GM18867 (cell line): ENCODE measurements around the gene WDFY2.

Experiments used
- ATAC-seq: cut with Tn5 transposase; IDR thresholded peaks from one replicate; pipeline ENCODE4 v1.9.1; 2021; ENCODE audit warnings: mild to moderate bottlenecking, moderate library complexity; ENCODE audit not compliant: unreplicated experiment

The WDFY2 gene

DNA sequence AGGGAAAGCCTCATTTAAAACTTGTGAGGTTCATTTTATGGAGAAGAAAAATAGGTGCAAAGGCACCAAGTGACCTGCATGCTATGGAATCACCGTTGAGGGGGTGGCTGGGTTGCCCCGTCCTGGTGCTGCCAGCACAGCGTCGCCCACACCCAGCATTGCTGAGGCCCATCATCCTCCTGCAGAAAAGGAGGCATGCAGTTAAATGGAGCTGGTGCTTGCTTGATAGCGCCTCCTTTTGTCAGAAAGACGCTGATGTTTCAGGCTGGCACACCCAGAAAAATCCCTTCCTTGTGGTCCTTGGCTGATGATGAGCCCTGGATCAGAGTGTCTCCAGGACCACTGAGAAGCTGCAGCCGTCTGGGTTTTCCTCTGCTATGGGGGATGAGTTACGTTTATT lies 182.8 kb downstream of the WDFY2 start:
- ATAC-seq, result no peak

DNA sequence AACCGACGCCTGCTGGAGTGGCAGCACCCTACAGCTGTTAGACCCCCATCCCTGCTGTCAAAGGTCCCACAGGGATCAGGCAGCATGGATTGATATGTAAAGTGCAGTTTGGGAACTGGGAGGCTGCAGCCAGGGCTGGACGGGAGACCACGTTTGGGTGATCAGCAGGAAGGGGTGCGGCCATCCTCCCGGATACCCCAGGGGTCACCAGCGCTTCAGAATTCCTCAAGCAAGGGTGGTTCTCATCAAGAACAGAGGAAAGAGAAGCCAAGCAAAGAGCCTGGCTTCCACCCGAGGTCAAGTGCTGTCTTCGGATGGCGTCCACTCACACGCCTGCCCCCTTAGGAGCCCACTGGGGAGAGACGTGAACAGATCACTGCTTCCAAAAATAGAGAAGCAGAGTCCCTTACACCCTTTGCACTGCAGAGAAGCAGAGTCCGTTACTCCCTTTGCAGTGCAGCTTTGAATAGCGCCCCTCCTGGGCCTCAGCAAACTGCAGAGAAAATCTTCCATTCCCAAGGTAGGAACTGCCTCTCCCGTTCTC lies 184.2 kb downstream of the WDFY2 start:
- ATAC-seq, result no peak

- ATAC-seq, result no peak
These were observed 184.7 kb downstream of the WDFY2 start for GRCh38 chr13:51768976-51769375.

DNA sequence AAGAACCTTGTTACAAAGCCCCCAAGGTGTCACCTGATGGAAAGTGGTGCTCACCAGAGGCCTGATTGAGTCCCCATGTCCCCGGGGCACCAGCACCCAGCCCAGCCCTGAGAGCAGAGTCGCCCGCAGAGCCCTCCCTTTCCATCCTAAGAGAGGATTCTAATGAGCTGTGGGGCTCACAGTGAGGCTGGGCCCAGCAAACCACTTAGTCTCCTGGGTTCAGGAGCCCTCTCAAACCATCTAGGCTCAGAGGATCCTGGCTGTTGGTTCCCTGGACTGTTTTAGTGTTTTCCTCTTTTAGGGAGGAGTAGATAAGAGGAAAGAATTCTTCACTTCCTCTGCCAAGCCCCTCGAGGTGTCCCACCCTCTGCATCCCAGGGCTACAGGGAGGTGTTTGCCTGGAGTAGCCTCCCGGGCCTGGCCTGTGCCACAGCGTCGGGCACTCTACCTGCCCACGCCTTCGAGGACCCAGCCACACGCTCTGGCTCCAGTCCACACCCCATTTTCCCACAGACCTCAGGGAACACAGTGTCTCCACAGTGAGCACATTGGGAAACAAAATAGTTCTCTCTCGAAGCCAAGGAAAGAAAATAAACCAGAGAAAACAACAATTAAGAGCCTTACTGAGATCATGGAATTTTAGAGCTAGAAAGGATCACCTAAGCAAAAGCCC lies 185.3 kb downstream of the WDFY2 start:
- ATAC-seq, result no peak

DNA sequence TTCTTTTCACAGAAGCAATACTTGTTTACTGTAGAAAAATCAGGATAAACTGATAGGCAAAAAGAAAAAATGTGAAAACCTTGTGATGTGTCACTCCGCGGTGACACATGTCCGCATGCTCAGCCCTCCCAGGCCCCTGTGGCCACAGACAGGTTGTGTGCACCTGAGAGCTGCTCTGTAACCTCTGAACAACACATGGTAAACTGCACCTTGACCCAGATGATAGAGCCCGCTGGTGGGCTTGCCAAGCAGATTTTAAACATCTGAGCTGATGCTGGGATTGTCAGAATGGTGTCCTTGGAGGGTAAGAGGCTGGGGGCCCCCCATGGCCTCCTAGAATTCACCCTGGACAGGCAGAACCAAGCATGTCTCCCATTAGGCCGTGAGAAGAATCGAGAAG lies 185.9 kb downstream of the WDFY2 start:
- ATAC-seq, result no peak

DNA sequence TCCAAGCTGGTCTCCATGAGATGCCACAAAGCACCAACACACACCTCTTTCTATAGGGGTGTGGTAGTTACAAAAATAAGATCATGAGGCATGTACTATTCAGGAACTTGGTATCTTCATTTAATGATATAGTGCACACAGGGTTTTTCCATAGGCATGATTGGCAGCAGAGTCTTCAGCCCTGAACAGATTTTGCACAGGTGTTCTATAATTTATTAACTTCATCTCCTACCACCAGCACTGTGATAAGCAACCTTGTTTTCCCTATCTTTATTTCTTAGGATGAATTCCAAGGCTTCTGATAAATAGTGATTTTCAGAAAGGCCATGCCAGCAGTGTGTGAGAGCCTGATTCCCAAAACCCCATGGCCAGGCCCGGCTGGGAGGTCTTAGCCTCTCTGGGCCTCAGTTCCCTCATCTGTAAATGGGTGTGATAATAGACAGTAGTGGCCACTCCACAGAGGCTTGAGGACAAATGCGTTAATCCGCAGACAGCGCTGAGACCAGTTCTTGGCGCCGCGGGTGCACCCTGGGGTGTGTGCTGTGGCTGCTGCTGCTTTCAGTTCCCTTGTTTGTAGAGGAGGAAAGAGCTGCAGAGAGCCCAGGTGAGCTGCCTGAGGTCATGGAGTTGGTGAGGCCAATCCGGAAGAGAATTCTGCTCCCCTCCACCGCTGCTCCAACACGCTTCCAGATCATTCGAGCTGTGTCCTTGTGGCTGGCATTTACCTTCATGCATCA lies 186.6 kb downstream of the WDFY2 start:
- peak; percentile 79 for ATAC-seq

- ATAC-seq, result no peak
These were observed 187.3 kb downstream of the WDFY2 start for GRCh38 chr13:51771418-51772104.

GRCh38 chr13:51772105-51772455 lies 187.8 kb downstream of the WDFY2 start:
- no peak for ATAC-seq

DNA sequence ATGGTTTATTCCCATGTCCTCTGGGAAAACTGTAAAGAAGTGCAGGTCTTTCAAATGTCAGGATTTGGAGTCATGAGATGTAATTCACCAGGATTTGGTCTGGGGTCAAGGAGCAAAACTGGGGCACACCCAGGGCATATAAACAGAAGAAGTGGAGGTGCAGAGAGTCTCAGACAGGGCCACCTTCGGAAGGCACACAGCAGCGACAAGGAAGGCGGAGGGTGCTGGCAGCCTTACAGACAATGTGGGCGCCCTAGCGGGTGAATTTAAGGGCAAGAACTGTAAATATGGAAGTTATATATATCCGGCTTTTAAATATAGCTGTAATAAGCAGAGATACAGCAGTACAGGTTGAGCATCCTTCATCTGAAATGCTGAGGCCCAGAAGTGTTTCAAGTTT lies 188.5 kb downstream of the WDFY2 start:
- ATAC-seq, result no peak

GRCh38 chr13:51773515-51773914 lies 189.3 kb downstream of the WDFY2 start:
- no peak for ATAC-seq

- no peak for ATAC-seq
These were observed 191.9 kb downstream of the WDFY2 start for GRCh38 chr13:51776179-51776578.

GRCh38 chr13:51777921-51778320 lies 193.7 kb downstream of the WDFY2 start:
- ATAC-seq, result no peak

GRCh38 chr13:51778392-51778791 lies 194.1 kb downstream of the WDFY2 start:
- no peak for ATAC-seq

- no peak for ATAC-seq
These were observed 195.8 kb downstream of the WDFY2 start for GRCh38 chr13:51780099-51780498.

GRCh38 chr13:51781246-51782022 lies 197.2 kb downstream of the WDFY2 start:
- peak; percentile 38 for ATAC-seq

- no peak for ATAC-seq
These were observed 197.9 kb downstream of the WDFY2 start for GRCh38 chr13:51782026-51782710.

- no peak for ATAC-seq
These were observed 199.3 kb downstream of the WDFY2 start for GRCh38 chr13:51783428-51784094.

DNA sequence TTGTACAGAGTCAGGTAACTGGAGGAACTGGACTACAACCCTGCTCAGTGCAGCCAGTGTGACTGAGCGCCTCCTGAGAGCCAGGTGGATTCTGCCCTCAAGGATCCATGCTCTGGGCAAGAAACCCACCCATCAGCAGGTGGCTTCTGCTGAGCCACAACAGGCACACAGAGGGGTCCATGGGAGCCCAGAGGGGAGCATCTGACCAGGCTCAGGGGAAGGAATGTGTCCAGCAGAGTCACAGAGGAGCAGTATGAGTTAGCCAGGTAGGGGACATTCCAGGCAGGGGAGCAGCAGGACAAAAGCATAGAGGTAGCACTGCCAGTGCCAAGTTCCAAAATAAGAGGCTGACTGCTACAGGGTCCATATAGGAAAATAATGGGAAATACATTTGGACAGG lies 199.8 kb downstream of the WDFY2 start:
- no peak for ATAC-seq

GRCh38 chr13:51785712-51786424 lies 201.6 kb downstream of the WDFY2 start:
- no peak for ATAC-seq
